ENCODE results near the gene EVC. TPM values are rescaled to one million over a fixed set of nuclear protein-coding genes. Genes with fewer than 3 reads are reported as not detected.

Gene EVC
- total RNA-seq, 4 donors from 2014 or later = 12.2 to 24.1 (median 22.3) TPM

GRCh38 chr4:5816101-5816500 is 105.1 kb downstream of the EVC start:
- 83 to 84% methylated on average over 8 of the region's 8 CpGs for WGBS, 2 donors
- DNase-seq (ENCODE audit: low spot score in 2 of 2) = no peak
- no peak overlapping the region for H3K4me3 ChIP-seq (ENCODE audit: low read depth, poor library complexity, severe bottlenecking)
- TF ChIP-seq CTCF (IDR thresholded peaks at IDR 0.05) (no peak), POLR2A (IDR thresholded peaks at IDR 0.05) (no peak)
- intact Hi-C loops (cut with DNase I; ENCODE audit: low total_unique reads) = loop anchor here (10.0 kb wide), 2 partner anchors 351 to 761 kb away; partner anchors contain the start of gene STK32B

GRCh38 chr4:5816851-5817375 is 105.9 kb downstream of the EVC start:
- no peak for DNase-seq (ENCODE audit: low spot score in 2 of 2)
- 88 to 92% methylated on average over 12 of the region's 12 CpGs for WGBS, 2 donors
- intact Hi-C loops (cut with DNase I; ENCODE audit: low total_unique reads) = loop anchor here (10.0 kb wide), 2 partner anchors 352 to 762 kb away; partner anchors contain the start of gene STK32B
- no peak for TF ChIP-seq POLR2A (IDR thresholded peaks at IDR 0.05)
- TF ChIP-seq CTCF (IDR thresholded peaks at IDR 0.05) = no peak
- no peak overlapping the region for H3K4me3 ChIP-seq (ENCODE audit: low read depth, poor library complexity, severe bottlenecking)

- no peak overlapping the region for H3K4me3 ChIP-seq (ENCODE audit: low read depth, poor library complexity, severe bottlenecking)
- intact Hi-C loops (cut with DNase I; ENCODE audit: low total_unique reads) = no loop called here
- DNase-seq (ENCODE audit: low spot score in 2 of 2) = no peak
- 73 to 78% methylated on average over 18 of the region's 18 CpGs for WGBS, 2 donors
- TF ChIP-seq CTCF (IDR thresholded peaks at IDR 0.05) (no peak), POLR2A (IDR thresholded peaks at IDR 0.05) (no peak)
These were observed 110.8 kb downstream of the EVC start for GRCh38 chr4:5821665-5822358.

- intact Hi-C loops (cut with DNase I; ENCODE audit: low total_unique reads) = no loop called here
- no peak overlapping the region for H3K4me3 ChIP-seq (ENCODE audit: low read depth, poor library complexity, severe bottlenecking)
- TF ChIP-seq POLR2A (IDR thresholded peaks at IDR 0.05) (no peak), CTCF (IDR thresholded peaks at IDR 0.05) (no peak)
- WGBS, 2 donors = 81 to 82% methylated on average over 5 of the region's 5 CpGs
- DNase-seq (ENCODE audit: low spot score in 2 of 2) = no peak
These were observed 111.6 kb downstream of the EVC start for GRCh38 chr4:5822619-5823018.

GRCh38 chr4:5823542-5824211 is 112.7 kb downstream of the EVC start:
- no peak for DNase-seq (ENCODE audit: low spot score in 2 of 2)
- 67 to 74% methylated on average over 10 of the region's 10 CpGs for WGBS, 2 donors
- TF ChIP-seq CTCF (IDR thresholded peaks at IDR 0.05) = no peak
- intact Hi-C loops (cut with DNase I; ENCODE audit: low total_unique reads) = no loop called here
- H3K4me3 ChIP-seq (ENCODE audit: low read depth, poor library complexity, severe bottlenecking) = no peak overlapping the region

All from lower leg skin (tissue), 4 donors.